Breast epithelium (tissue), 3 donors: ENCODE data around the gene EFR3B.

ENCODE experiments used
- POLR2AphosphoS5 ChIP-seq, 3 donors: sonication (generic); formaldehyde crosslinking; IDR thresholded peaks; one replicate each; pipeline ENCODE4 v1.6.1; 2017; ENCODE audit warnings: antibody characterized with exemption in 3 of 3
- TF ChIP-seq, protein P1 (sequence below), 3 donors: fragments of 450-650 bp; IDR thresholded peaks; one replicate each; pipeline ENCODE4 v1.5.1; 2016 to 2017; ENCODE audit warnings: antibody characterized with exemption in 3 of 3, mild to moderate bottlenecking in 3 of 3, moderate library complexity in 3 of 3

DNA sequence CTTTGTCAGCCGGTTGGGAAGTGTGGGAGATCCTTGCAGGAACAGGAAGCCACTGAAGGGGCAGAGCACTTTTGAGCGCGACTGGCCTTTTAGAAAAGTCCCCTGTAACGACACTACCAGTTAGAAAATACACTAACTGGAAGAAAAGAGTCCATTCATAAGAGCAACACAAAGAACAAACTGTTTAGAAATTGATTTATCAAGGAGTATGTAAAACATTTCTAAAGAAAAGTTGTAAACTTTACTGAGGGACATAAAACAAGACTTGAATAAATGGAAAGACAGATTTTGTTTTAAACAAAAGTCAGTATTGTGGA lies 156.3 kb downstream of the EFR3B start:
- TF ChIP-seq, protein P1, sequence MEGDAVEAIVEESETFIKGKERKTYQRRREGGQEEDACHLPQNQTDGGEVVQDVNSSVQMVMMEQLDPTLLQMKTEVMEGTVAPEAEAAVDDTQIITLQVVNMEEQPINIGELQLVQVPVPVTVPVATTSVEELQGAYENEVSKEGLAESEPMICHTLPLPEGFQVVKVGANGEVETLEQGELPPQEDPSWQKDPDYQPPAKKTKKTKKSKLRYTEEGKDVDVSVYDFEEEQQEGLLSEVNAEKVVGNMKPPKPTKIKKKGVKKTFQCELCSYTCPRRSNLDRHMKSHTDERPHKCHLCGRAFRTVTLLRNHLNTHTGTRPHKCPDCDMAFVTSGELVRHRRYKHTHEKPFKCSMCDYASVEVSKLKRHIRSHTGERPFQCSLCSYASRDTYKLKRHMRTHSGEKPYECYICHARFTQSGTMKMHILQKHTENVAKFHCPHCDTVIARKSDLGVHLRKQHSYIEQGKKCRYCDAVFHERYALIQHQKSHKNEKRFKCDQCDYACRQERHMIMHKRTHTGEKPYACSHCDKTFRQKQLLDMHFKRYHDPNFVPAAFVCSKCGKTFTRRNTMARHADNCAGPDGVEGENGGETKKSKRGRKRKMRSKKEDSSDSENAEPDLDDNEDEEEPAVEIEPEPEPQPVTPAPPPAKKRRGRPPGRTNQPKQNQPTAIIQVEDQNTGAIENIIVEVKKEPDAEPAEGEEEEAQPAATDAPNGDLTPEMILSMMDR (IDR thresholded peaks at IDR 0.05): no peak
- no peak for TF ChIP-seq POLR2AphosphoS5 (IDR thresholded peaks at IDR 0.05)
